IPS-18c (cell line): ENCODE results near the gene MAP3K7.

Source experiments
- H3K4me3 ChIP-seq: 2 replicates; pipeline ENCODE4 v1.7.0; 2013; ENCODE audit warnings: low read depth, mild to moderate bottlenecking, low read length, moderate library complexity; ENCODE audit not compliant: insufficient read depth
- H3K9me3 ChIP-seq: one replicate; pipeline ENCODE4 v1.6.1; 2013; ENCODE audit warnings: mild to moderate bottlenecking, low read length, moderate library complexity; ENCODE audit not compliant: control insufficient read depth, insufficient read depth

The MAP3K7 gene

GRCh38 chr6:90478789-90479602 lies 107.9 kb downstream of the MAP3K7 start:
- H3K9me3 ChIP-seq: no peaks in the 10 kb centered on the region
- no peak overlapping the region for H3K4me3 ChIP-seq

- no peaks in the 10 kb centered on the region for H3K9me3 ChIP-seq
- no peak overlapping the region for H3K4me3 ChIP-seq
Measured at GRCh38 chr6:90478278-90478677, 108.6 kb downstream of the MAP3K7 start.

- H3K9me3 ChIP-seq: no peaks in the 10 kb centered on the region
- H3K4me3 ChIP-seq: no peak overlapping the region
Measured at GRCh38 chr6:90477366-90477765, 109.5 kb downstream of the MAP3K7 start.

GRCh38 chr6:90472716-90473115 lies 114.2 kb downstream of the MAP3K7 start:
- no peaks in the 10 kb centered on the region for H3K9me3 ChIP-seq

GRCh38 chr6:90471263-90471662 lies 115.6 kb downstream of the MAP3K7 start:
- Histone ChIP-seq H3K4me3 (no peak overlapping the region), H3K9me3 (no peaks in the 10 kb centered on the region)

More at GRCh38 chr6:90472716-90473115, 114.2 kb downstream of the MAP3K7 start:
- no peak overlapping the region for H3K4me3 ChIP-seq

- H3K4me3 ChIP-seq: no peak overlapping the region
Measured at GRCh38 chr6:90469906-90470305, 117.0 kb downstream of the MAP3K7 start.

GRCh38 chr6:90468859-90469258 lies 118.0 kb downstream of the MAP3K7 start:
- no peaks in the 10 kb centered on the region for H3K9me3 ChIP-seq

More at GRCh38 chr6:90469906-90470305, 117.0 kb downstream of the MAP3K7 start:
- no peaks in the 10 kb centered on the region for H3K9me3 ChIP-seq

GRCh38 chr6:90468080-90468479 lies 118.8 kb downstream of the MAP3K7 start:
- Histone ChIP-seq H3K4me3 (no peak overlapping the region), H3K9me3 (no peaks in the 10 kb centered on the region)

More at GRCh38 chr6:90468859-90469258, 118.0 kb downstream of the MAP3K7 start:
- no peak overlapping the region for H3K4me3 ChIP-seq

GRCh38 chr6:90467546-90467945 lies 119.3 kb downstream of the MAP3K7 start:
- H3K4me3 ChIP-seq: no peak overlapping the region
- H3K9me3 ChIP-seq: no peaks in the 10 kb centered on the region

GRCh38 chr6:90466154-90466940 lies 120.5 kb downstream of the MAP3K7 start:
- Histone ChIP-seq H3K4me3 (no peak overlapping the region), H3K9me3 (no peaks in the 10 kb centered on the region)

GRCh38 chr6:90465686-90466085 lies 121.2 kb downstream of the MAP3K7 start:
- Histone ChIP-seq H3K4me3 (no peak overlapping the region), H3K9me3 (no peaks in the 10 kb centered on the region)

- Histone ChIP-seq H3K9me3 (no peaks in the 10 kb centered on the region), H3K4me3 (no peak overlapping the region)
Measured at GRCh38 chr6:90464507-90464906, 122.4 kb downstream of the MAP3K7 start.

- Histone ChIP-seq H3K4me3 (no peak overlapping the region), H3K9me3 (no peaks in the 10 kb centered on the region)
Measured at GRCh38 chr6:90463874-90464273, 123.0 kb downstream of the MAP3K7 start.
